SHP77 treated with DMSO at 0.1 percent for 48 hours (cell line): ENCODE data around the gene NECTIN4.
A peak's percentile ranks its signal among the peaks of the same experiment; 100 is the strongest.
"Not testable (repeated sequence)": the region's sequence is repeated elsewhere in the genome, so short reads cannot be mapped to it uniquely, and the experiment has no call there.

Experiments
- DNase-seq: peaks from one replicate; lab custom pipeline; 2025; lab: John Stamatoyannopoulos, UW

NECTIN4 gene

GRCh38 chr1:161089251-161089924 is at the start of gene NECTIN4:
TSS of gene NECTIN4 (minus strand) at chr1:161089558. CDS start at chr1:161089296, 262 bp downstream.
- no peak for DNase-seq

GRCh38 chr1:161138431-161138830 is 49.1 kb upstream of the NECTIN4 start:
- no peak for DNase-seq

- DNase-seq: no peak
Measured at GRCh38 chr1:161137881-161138280, 48.5 kb upstream of the NECTIN4 start.

DNA sequence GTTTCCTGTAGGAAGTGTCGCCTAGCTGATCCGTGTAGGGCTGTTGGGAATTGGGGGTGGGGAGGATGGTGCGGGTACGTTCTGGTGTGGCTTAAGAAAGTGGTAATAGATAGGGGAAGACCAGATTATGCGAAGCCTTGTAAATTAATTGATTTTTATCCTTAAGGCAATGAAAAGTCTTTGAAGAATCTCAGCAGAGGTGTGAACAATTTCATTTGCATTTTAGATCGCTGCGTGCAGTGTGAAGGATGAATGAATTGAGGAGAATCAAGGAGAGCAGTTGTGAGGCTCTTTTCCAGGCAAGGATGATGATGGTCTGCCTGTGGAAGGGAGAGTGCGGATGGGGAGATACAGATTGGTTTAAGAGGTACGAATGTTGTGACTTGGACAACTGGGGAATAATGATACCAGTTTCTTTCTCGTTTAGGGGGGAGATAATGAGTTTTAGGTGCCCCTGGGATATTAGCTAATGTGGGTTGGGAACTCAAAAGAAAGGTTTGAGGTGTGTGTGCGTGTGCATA is 43.9 kb upstream of the NECTIN4 start:
- no peak for DNase-seq

- peak; percentile 99 for DNase-seq
Measured at GRCh38 chr1:161132410-161133219, 43.3 kb upstream of the NECTIN4 start, which contains the start of gene DEDD. TSS of gene DEDD (minus strand) at chr1:161132667. CDS start at chr1:161124462, 8,205 bp downstream.

- DNase-seq: no peak
Measured at GRCh38 chr1:161131523-161132409, 42.4 kb upstream of the NECTIN4 start.

- no peak for DNase-seq
Measured at GRCh38 chr1:161130266-161130665, 40.9 kb upstream of the NECTIN4 start.

DNA sequence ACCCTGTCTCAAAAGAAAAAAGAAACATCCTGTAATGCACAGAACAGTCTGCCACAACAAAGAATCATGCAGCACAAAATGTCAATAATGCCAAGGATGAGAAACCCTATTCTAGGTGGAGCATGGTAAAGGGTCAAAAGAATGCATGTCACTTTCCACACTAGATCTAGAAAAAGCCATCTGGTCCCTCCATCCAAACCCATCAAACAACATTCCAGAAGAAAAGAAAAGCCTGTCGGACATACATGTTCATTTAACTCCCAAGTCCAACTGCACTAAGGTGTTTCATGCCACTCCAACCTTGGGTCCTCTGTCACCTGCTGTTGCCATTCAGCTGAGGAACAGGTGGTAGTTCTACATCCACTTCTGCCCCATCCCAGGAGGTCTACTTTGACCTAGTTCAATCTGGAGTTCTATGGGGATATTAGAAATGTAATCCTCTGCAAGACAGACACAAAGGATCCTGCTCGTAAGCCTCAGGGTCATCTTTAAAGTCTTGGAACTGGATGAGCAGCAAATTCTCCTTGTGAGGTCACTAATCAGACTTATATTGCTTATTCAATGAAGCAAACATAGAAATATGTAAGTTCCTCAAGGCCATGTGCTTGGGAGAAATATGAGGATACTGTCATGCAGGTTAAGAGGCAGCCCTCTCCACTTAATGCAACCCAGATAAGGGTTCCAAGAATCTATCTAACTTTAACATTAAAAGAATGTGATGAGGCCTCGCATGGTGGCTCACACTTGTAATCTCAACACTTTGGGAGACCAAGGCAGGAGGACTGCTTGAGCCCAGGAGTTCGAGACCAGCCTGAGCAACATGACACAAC is 39.4 kb upstream of the NECTIN4 start:
- DNase-seq: no peak

GRCh38 chr1:161127649-161128048 is 38.3 kb upstream of the NECTIN4 start:
- no peak for DNase-seq

GRCh38 chr1:161122967-161123366 is 33.6 kb upstream of the NECTIN4 start:
- no peak for DNase-seq

GRCh38 chr1:161121834-161122233 is 32.5 kb upstream of the NECTIN4 start:
- no peak for DNase-seq

- no peak for DNase-seq
Measured at GRCh38 chr1:161121042-161121650, 31.8 kb upstream of the NECTIN4 start.

- no peak for DNase-seq
Measured at GRCh38 chr1:161119092-161119903, 29.9 kb upstream of the NECTIN4 start.

- peak; percentile 67 for DNase-seq
Measured at GRCh38 chr1:161117759-161118581, 28.6 kb upstream of the NECTIN4 start, which contains the start of the genes NIT1 and PFDN2. TSS of gene NIT1 (plus strand) at chr1:161118105. CDS start at chr1:161118177, 72 bp downstream. TSS of gene PFDN2 (minus strand) at chr1:161118037. CDS start at chr1:161118026, 11 bp downstream.

DNA sequence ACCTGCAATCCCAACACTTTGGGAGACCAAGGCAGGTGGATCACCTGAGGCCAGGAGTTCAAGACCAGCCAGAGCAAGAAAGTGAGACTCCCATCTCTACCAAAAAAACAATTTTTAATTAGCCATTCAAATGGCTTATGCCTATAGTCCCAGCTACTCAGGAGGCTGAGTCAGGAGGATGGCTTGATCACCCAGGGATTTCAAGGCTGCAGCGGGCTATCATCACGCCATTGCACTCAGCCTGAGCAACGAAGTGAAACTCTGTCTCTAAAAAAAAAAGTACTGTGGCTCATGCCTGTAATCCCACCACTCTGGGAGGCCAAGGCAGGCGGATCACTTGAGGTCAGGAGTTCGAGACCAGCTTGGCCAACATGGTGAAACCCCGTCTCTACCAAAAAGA is 26.6 kb upstream of the NECTIN4 start:
- DNase-seq: not testable (repeated sequence)

DNA sequence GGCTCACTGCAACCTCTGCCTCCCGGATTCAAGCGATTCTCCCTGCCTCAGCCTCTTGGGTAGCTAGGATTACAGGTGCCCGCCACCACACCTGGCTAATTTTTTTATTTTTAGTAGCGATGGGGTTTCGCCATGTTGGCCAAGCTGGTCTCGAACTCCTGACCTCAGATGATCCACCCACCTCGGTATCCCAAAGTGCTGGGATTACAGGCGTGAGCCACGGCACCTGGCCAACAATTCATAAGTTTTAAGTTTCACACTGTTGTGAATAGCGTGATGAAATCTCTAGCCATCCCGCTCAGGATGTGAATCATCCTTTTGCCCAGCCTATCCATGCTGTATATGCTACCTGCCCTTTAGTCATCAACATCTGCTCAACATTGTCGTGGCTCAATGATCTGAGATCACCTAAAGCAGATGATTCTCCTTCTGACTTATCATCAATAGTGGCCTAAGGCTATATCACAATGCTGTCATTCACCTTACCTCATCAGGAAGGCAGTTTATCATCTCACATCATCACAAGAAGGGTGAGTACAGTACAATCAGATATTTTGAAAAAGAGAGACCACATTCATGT is 25.9 kb upstream of the NECTIN4 start:
- no peak for DNase-seq

GRCh38 chr1:161114556-161114955 is 25.2 kb upstream of the NECTIN4 start:
- DNase-seq: no peak

GRCh38 chr1:161113915-161114314 is 24.6 kb upstream of the NECTIN4 start:
- no peak for DNase-seq
